Measurements from ENCODE around the gene WASHC3. TPM values are rescaled to one million over a fixed set of nuclear protein-coding genes. Genes with fewer than 3 reads are reported as not detected.
"Not testable (repeated sequence)": the region's sequence is repeated elsewhere in the genome, so short reads cannot be mapped to it uniquely, and the experiment has no call there.

The WASHC3 gene
- polyA plus RNA-seq, 4 donors = 25.7 to 40.2 (median 31.0) TPM

GRCh38 chr12:102089228-102089835 lies 27.5 kb upstream of the WASHC3 start:
- peaks cover 0 to 17% (median 0%) of the 10 kb centered on the region in 3 donors for H3K36me3 ChIP-seq (ENCODE audit: control insufficient read depth in 3 of 3, insufficient read depth in 2 of 3, low read depth in 1 of 3, low read length in 3 of 3)
- not testable (repeated sequence) for H3K9me3 ChIP-seq (ENCODE audit: control insufficient read depth in 2 of 2, insufficient read depth in 1 of 2, low read depth in 1 of 2, low read length in 1 of 2); H3K27me3 ChIP-seq (ENCODE audit: control insufficient read depth in 3 of 3, insufficient read depth in 3 of 3, low read length in 3 of 3); FAIRE-seq; H3K4me3 ChIP-seq (ENCODE audit: low read depth in 1 of 3, low read length in 3 of 3); H3K4me1 ChIP-seq (ENCODE audit: control insufficient read depth in 3 of 3, insufficient read depth in 2 of 3, low read depth in 1 of 3, low read length in 2 of 3); DNase-seq; H3K27ac ChIP-seq (ENCODE audit: low read depth in 1 of 3, low read length in 2 of 3)
- 97 to 98% (median 98%) methylated on average over 31 to 38 of the region's 38 CpGs for WGBS, 3 donors

DNA sequence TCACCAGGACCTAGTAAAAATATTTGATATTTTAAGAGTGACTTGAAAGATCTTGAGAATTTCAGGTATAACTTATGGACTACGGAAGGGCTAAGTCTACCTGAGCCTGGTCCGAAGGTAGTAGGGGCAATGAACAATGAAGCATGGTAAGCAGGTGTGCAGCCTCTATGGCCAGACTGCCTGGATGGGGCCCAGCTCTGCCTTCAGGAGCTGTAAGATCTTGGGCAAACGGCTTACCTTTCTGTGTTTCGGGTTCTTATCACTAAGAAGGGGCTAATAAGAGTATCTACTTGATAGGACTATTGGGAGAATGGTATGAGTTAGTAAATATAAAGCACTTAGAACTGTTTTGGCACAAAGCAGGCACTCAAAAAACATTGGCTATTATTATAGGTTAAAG lies 19.1 kb upstream of the WASHC3 start:
- H3K27ac ChIP-seq (ENCODE audit: low read depth in 1 of 3, low read length in 2 of 3) = no peak overlapping the region
- peaks cover 4 to 18% (median 8%) of the 10 kb centered on the region in 3 donors for H3K36me3 ChIP-seq (ENCODE audit: control insufficient read depth in 3 of 3, insufficient read depth in 2 of 3, low read depth in 1 of 3, low read length in 3 of 3)
- H3K27me3 ChIP-seq (ENCODE audit: control insufficient read depth in 3 of 3, insufficient read depth in 3 of 3, low read length in 3 of 3) = no peaks in the 10 kb centered on the region
- no peak for DNase-seq
- no peaks in the 10 kb centered on the region for H3K4me1 ChIP-seq (ENCODE audit: control insufficient read depth in 3 of 3, insufficient read depth in 2 of 3, low read depth in 1 of 3, low read length in 2 of 3)
- WGBS, 3 donors = 89 to 94% (median 93%) methylated on average over 4 of the region's 4 CpGs
- H3K9me3 ChIP-seq (ENCODE audit: control insufficient read depth in 2 of 2, insufficient read depth in 1 of 2, low read depth in 1 of 2, low read length in 1 of 2) = no peaks in the 10 kb centered on the region
- no peak for FAIRE-seq
- H3K4me3 ChIP-seq (ENCODE audit: low read depth in 1 of 3, low read length in 3 of 3) = no peak overlapping the region

GRCh38 chr12:102072092-102072491 lies 10.3 kb upstream of the WASHC3 start:
- WGBS, 3 donors = 94 to 97% (median 96%) methylated on average over 7 of the region's 7 CpGs
- not testable (repeated sequence) for FAIRE-seq; H3K27ac ChIP-seq (ENCODE audit: low read depth in 1 of 3, low read length in 2 of 3); H3K4me3 ChIP-seq (ENCODE audit: low read depth in 1 of 3, low read length in 3 of 3); H3K27me3 ChIP-seq (ENCODE audit: control insufficient read depth in 3 of 3, insufficient read depth in 3 of 3, low read length in 3 of 3); DNase-seq; H3K4me1 ChIP-seq (ENCODE audit: control insufficient read depth in 3 of 3, insufficient read depth in 2 of 3, low read depth in 1 of 3, low read length in 2 of 3); H3K9me3 ChIP-seq (ENCODE audit: control insufficient read depth in 2 of 2, insufficient read depth in 1 of 2, low read depth in 1 of 2, low read length in 1 of 2); H3K36me3 ChIP-seq (ENCODE audit: control insufficient read depth in 3 of 3, insufficient read depth in 2 of 3, low read depth in 1 of 3, low read length in 3 of 3)

- H3K9me3 ChIP-seq (ENCODE audit: control insufficient read depth in 2 of 2, insufficient read depth in 1 of 2, low read depth in 1 of 2, low read length in 1 of 2) = no peaks in the 10 kb centered on the region
- peaks cover 0 to 3% (median 2%) of the 10 kb centered on the region in 3 donors for H3K36me3 ChIP-seq (ENCODE audit: control insufficient read depth in 3 of 3, insufficient read depth in 2 of 3, low read depth in 1 of 3, low read length in 3 of 3)
- no peak for DNase-seq
- FAIRE-seq = no peak
- no peak overlapping the region for H3K4me3 ChIP-seq (ENCODE audit: low read depth in 1 of 3, low read length in 3 of 3)
- 47 to 88% (median 69%) methylated on average over 3 of the region's 3 CpGs for WGBS, 3 donors
- no peaks in the 10 kb centered on the region for H3K27me3 ChIP-seq (ENCODE audit: control insufficient read depth in 3 of 3, insufficient read depth in 3 of 3, low read length in 3 of 3)
- H3K27ac ChIP-seq (ENCODE audit: low read depth in 1 of 3, low read length in 2 of 3) = no peak overlapping the region
- H3K4me1 ChIP-seq (ENCODE audit: control insufficient read depth in 3 of 3, insufficient read depth in 2 of 3, low read depth in 1 of 3, low read length in 2 of 3) = no peaks in the 10 kb centered on the region
Observed at GRCh38 chr12:102069707-102070106, 7.9 kb upstream of the WASHC3 start.

GRCh38 chr12:102067574-102068258 lies 5.9 kb upstream of the WASHC3 start:
- FAIRE-seq (no peak), DNase-seq (no peak)
- no peak overlapping the region for H3K4me3 ChIP-seq (ENCODE audit: low read depth in 1 of 3, low read length in 3 of 3)
- no peaks in the 10 kb centered on the region for H3K4me1 ChIP-seq (ENCODE audit: control insufficient read depth in 3 of 3, insufficient read depth in 2 of 3, low read depth in 1 of 3, low read length in 2 of 3)
- WGBS, 3 donors = 69 to 80% (median 79%) methylated on average over 5 of the region's 5 CpGs
- no peaks in the 10 kb centered on the region for H3K27me3 ChIP-seq (ENCODE audit: control insufficient read depth in 3 of 3, insufficient read depth in 3 of 3, low read length in 3 of 3)
- no peak overlapping the region for H3K27ac ChIP-seq (ENCODE audit: low read depth in 1 of 3, low read length in 2 of 3)
- no peaks in the 10 kb centered on the region for H3K9me3 ChIP-seq (ENCODE audit: control insufficient read depth in 2 of 2, insufficient read depth in 1 of 2, low read depth in 1 of 2, low read length in 1 of 2)
- no peaks in the 10 kb centered on the region for H3K36me3 ChIP-seq (ENCODE audit: control insufficient read depth in 3 of 3, insufficient read depth in 2 of 3, low read depth in 1 of 3, low read length in 3 of 3)

DNA sequence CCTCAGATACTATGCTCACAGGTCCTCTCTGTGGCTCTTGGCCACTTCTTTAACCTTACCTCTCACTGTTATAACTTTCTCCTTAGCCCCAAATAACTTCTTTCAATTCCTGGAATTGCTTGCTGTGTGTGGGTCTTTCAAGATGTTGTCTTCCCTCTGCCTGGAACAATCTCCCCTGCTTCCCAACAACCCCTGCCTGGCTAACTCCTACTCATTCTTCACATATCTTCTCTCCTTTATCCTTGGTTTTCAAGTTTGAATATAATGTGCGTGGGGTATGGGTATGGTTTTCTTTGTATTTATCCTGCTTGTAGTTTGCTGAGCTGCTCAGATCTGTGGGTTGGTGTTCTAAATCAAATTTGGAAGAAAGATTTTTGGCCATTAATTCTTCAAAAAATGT lies 2.7 kb upstream of the WASHC3 start:
- FAIRE-seq = no peak
- DNase-seq = no peak

DNA sequence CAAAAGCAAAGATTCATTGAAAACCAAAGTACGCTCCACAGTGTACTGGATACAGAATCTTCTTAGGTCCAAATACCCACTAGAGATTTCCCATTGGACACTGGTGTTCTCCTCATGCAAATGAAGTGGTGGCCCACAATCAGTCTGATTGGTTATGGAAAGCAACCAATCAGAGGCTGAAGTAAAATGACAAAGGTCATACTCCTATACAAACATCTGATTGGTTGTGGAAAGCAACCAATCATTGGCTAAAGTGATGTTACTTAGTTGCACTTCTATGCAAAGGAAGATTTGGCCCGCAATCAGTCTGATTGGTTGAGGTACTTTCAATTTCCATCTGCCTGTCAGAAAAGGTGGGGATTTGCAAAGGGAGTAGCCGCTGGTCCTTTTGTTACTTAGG lies 1.3 kb upstream of the WASHC3 start:
- no peaks in the 10 kb centered on the region for H3K27me3 ChIP-seq (ENCODE audit: control insufficient read depth in 3 of 3, insufficient read depth in 3 of 3, low read length in 3 of 3)
- H3K9me3 ChIP-seq (ENCODE audit: control insufficient read depth in 2 of 2, insufficient read depth in 1 of 2, low read depth in 1 of 2, low read length in 1 of 2) = no peaks in the 10 kb centered on the region
- DNase-seq (peak in 1 of 2 donors; percentile 28), FAIRE-seq (no peak)
- 94 to 97% (median 95%) methylated on average over 3 of the region's 3 CpGs for WGBS, 3 donors
- H3K4me3 ChIP-seq (ENCODE audit: low read depth in 1 of 3, low read length in 3 of 3) = no peak overlapping the region
- H3K36me3 ChIP-seq (ENCODE audit: control insufficient read depth in 3 of 3, insufficient read depth in 2 of 3, low read depth in 1 of 3, low read length in 3 of 3) = no peaks in the 10 kb centered on the region
- peaks cover 0 to 2% (median 0%) of the 10 kb centered on the region in 3 donors for H3K4me1 ChIP-seq (ENCODE audit: control insufficient read depth in 3 of 3, insufficient read depth in 2 of 3, low read depth in 1 of 3, low read length in 2 of 3)
- H3K27ac ChIP-seq (ENCODE audit: low read depth in 1 of 3, low read length in 2 of 3) = no peak overlapping the region

More for the DNA sequence above, 2.7 kb upstream of the WASHC3 start:
- no peaks in the 10 kb centered on the region for H3K9me3 ChIP-seq (ENCODE audit: control insufficient read depth in 2 of 2, insufficient read depth in 1 of 2, low read depth in 1 of 2, low read length in 1 of 2)
- 91 to 97% (median 95%) methylated on average over 1 of the region's 1 CpG for WGBS, 3 donors
- H3K27ac ChIP-seq (ENCODE audit: low read depth in 1 of 3, low read length in 2 of 3) = no peak overlapping the region
- peaks cover 0 to 2% (median 0%) of the 10 kb centered on the region in 3 donors for H3K4me1 ChIP-seq (ENCODE audit: control insufficient read depth in 3 of 3, insufficient read depth in 2 of 3, low read depth in 1 of 3, low read length in 2 of 3)
- H3K36me3 ChIP-seq (ENCODE audit: control insufficient read depth in 3 of 3, insufficient read depth in 2 of 3, low read depth in 1 of 3, low read length in 3 of 3) = no peaks in the 10 kb centered on the region
- no peak overlapping the region for H3K4me3 ChIP-seq (ENCODE audit: low read depth in 1 of 3, low read length in 3 of 3)
- no peaks in the 10 kb centered on the region for H3K27me3 ChIP-seq (ENCODE audit: control insufficient read depth in 3 of 3, insufficient read depth in 3 of 3, low read length in 3 of 3)

DNA sequence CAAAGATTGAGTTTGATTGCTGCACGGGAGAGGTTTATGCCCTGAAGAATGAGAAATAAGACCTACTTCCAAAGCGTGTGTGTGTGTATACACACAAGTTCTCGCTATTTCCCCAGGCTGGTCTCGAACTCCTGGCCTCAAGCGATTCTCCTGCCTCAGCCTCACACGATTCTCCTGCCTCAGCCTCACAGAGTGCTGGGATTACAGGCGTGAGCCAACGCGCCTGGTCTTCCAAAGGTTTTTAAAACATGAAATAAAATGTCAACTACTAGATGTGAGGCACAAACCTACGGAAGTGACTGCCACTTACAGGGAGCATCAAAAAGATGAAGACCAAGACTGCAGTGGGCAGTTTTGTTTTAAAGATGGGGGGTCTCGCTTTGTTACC lies 622 bp upstream of the WASHC3 start:
- no peak for FAIRE-seq
- DNase-seq = no peak

More for the DNA sequence above, 622 bp upstream of the WASHC3 start:
- WGBS, 3 donors = 83 to 85% (median 85%) methylated on average over 11 of the region's 11 CpGs
- peaks cover 0 to 2% (median 0%) of the 10 kb centered on the region in 3 donors for H3K4me1 ChIP-seq (ENCODE audit: control insufficient read depth in 3 of 3, insufficient read depth in 2 of 3, low read depth in 1 of 3, low read length in 2 of 3)
- H3K27ac ChIP-seq (ENCODE audit: low read depth in 1 of 3, low read length in 2 of 3) = no peak overlapping the region
- H3K36me3 ChIP-seq (ENCODE audit: control insufficient read depth in 3 of 3, insufficient read depth in 2 of 3, low read depth in 1 of 3, low read length in 3 of 3) = no peaks in the 10 kb centered on the region
- no peaks in the 10 kb centered on the region for H3K9me3 ChIP-seq (ENCODE audit: control insufficient read depth in 2 of 2, insufficient read depth in 1 of 2, low read depth in 1 of 2, low read length in 1 of 2)
- H3K27me3 ChIP-seq (ENCODE audit: control insufficient read depth in 3 of 3, insufficient read depth in 3 of 3, low read length in 3 of 3) = no peaks in the 10 kb centered on the region
- peak overlapping the region in 1 of 3 donors; percentile 84 for H3K4me3 ChIP-seq (ENCODE audit: low read depth in 1 of 3, low read length in 3 of 3)

Measured in small intestine (tissue), 7 donors.